Caco-2 (cell line): ENCODE results near the gene VPS18. TPM values are rescaled to one million over a fixed set of nuclear protein-coding genes. Genes with fewer than 3 reads are reported as not detected.
A peak's percentile ranks its signal among the peaks of the same experiment; 100 is the strongest.
"Not testable (repeated sequence)": the region's sequence is repeated elsewhere in the genome, so short reads cannot be mapped to it uniquely, and the experiment has no call there.

ENCODE experiments used
- BruUV-seq: library from RNA; stranded (reverse); fragments of 400-500 nt; replicated peaks from 2 replicates; lab custom pipeline; 2021; lab: Mats Ljungman, UMichigan
- CTCF ChIA-PET: fragments of 300-600 bp; sonication (Branson Sonifier 250); formaldehyde crosslinking; loops from one replicate; lab custom pipeline; 2022; ENCODE audit warnings: antibody characterized with exemption; lab: Charles Lee
- POLR2A ChIA-PET: fragments of 300-600 bp; sonication (Branson Sonifier 250); formaldehyde crosslinking; loops from one replicate; lab custom pipeline; 2022; ENCODE audit warnings: antibody characterized with exemption; lab: Charles Lee
- DNase-seq, 2 experiments: peaks; one replicate each; pipeline versions ENCODE4 v3.0.0 to v3.0.0-alpha.2; 2020 to 2022
- H3K27me3 ChIP-seq: replicated peaks from 2 replicates; pipeline ENCODE4 v1.6.0; 2011; ENCODE audit warnings: low read length; ENCODE audit not compliant: control insufficient read depth, insufficient read depth
- H3K36me3 ChIP-seq: 2 replicates; pipeline ENCODE4 v1.5.1; 2011; ENCODE audit warnings: low read length; ENCODE audit not compliant: control insufficient read depth, insufficient read depth
- H3K4me1 ChIP-seq: fragments of 250-450 bp; sonication (Bioruptor Pico); 2 replicates; pipeline ENCODE4 v1.5.1; 2020; ENCODE audit warnings: mild to moderate bottlenecking
- H3K4me3 ChIP-seq: 2 replicates; pipeline ENCODE4 v1.5.1; 2011; ENCODE audit warnings: low read depth, mild to moderate bottlenecking, control low read depth, low read length
- H3K9me3 ChIP-seq: fragments of 250-450 bp; sonication (Bioruptor Pico); 2 replicates; pipeline ENCODE4 v1.5.1; 2020; ENCODE audit warnings: mild to moderate bottlenecking, moderate library complexity
- H3K27ac Mint-ChIP-seq: one replicate; pipeline ENCODE4 v1.8.0; 2022; ENCODE audit warnings: mixed read lengths; ENCODE audit not compliant: unreplicated experiment
- H3K27me3 Mint-ChIP-seq: one replicate; pipeline ENCODE4 v1.8.0; 2022; ENCODE audit warnings: mixed read lengths; ENCODE audit not compliant: insufficient read depth, unreplicated experiment
- H3K36me3 Mint-ChIP-seq: one replicate; pipeline ENCODE4 v1.8.0; 2022; ENCODE audit warnings: mild to moderate bottlenecking, mixed read lengths; ENCODE audit not compliant: insufficient read depth, unreplicated experiment
- H3K4me1 Mint-ChIP-seq: one replicate; pipeline ENCODE4 v1.8.0; 2022; ENCODE audit warnings: low read depth, mixed read lengths; ENCODE audit not compliant: unreplicated experiment
- H3K4me3 Mint-ChIP-seq: one replicate; pipeline ENCODE4 v1.8.0; 2022; ENCODE audit warnings: mild to moderate bottlenecking, moderate library complexity, mixed read lengths; ENCODE audit not compliant: unreplicated experiment
- H3K9me3 Mint-ChIP-seq: one replicate; pipeline ENCODE4 v1.8.0; 2022; ENCODE audit warnings: mixed read lengths; ENCODE audit not compliant: unreplicated experiment
- intact Hi-C: fragments of 100-400 bp; cut with micrococcal nuclease; formaldehyde crosslinking; loops from one replicate; pipeline ENCODE4 v1.10.0; 2022; ENCODE audit not compliant: unreplicated experiment
- total RNA-seq: library from RNA; stranded (reverse); gene quantifications from 2 replicates; pipeline ENCODE4 v1.2.3, GENCODE V29; 2022
- TF ChIP-seq, protein P1 (sequence below), 2 experiments: fragments of 200-600 bp in 1 of 2; IDR thresholded peaks; 1 replicate in 1 of 2; 2 replicates in 1 of 2; pipeline versions ENCODE4 v1.5.1 to v1.8.0; 2011 to 2022; ENCODE audit warnings: antibody characterized with exemption in 1 of 2, control low read depth in 1 of 2, inconsistent platforms in 1 of 2, low read depth in 1 of 2, low read length in 1 of 2, mild to moderate bottlenecking in 1 of 2, moderate library complexity in 1 of 2; ENCODE audit not compliant: insufficient read depth in 1 of 2, severe bottlenecking in 1 of 2, unreplicated experiment in 1 of 2

VPS18 gene
- total RNA-seq, 1 experiment from 2014 or later, result 29.3 TPM

DNA sequence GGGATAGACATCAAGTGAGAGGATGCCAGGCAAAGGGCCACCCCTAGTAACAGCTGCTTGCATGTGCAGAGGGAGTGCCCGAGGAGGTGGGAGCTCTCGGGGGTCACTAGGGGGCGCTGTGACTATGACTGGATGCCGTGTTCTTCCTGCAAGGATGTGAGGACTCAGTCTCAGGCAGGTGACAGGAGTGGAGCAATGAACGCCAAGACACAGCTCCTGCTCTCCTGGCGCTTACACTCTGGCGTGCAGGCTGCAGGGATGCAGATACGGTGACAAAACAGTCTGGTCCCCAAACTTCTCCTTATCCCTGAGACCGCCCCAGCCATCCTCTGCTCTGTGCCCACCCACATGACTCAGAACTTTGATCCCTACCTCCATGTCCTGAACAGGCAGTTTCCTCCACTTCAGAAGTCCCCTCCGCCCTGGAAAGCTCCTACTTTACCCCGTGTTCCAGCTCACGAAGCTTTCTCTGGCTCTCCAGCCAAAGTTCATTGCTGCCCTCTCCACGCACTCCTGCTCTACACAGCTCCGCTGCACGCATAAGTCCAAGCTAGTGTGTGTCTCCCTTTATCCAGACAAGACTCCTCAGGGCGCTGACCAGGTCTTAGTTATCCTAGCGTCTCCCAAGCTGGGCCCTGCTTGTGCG lies 34.9 kb upstream of the VPS18 start:
- TF ChIP-seq, protein P1, sequence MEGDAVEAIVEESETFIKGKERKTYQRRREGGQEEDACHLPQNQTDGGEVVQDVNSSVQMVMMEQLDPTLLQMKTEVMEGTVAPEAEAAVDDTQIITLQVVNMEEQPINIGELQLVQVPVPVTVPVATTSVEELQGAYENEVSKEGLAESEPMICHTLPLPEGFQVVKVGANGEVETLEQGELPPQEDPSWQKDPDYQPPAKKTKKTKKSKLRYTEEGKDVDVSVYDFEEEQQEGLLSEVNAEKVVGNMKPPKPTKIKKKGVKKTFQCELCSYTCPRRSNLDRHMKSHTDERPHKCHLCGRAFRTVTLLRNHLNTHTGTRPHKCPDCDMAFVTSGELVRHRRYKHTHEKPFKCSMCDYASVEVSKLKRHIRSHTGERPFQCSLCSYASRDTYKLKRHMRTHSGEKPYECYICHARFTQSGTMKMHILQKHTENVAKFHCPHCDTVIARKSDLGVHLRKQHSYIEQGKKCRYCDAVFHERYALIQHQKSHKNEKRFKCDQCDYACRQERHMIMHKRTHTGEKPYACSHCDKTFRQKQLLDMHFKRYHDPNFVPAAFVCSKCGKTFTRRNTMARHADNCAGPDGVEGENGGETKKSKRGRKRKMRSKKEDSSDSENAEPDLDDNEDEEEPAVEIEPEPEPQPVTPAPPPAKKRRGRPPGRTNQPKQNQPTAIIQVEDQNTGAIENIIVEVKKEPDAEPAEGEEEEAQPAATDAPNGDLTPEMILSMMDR (IDR thresholded peaks at IDR 0.05; ENCODE audit: insufficient read depth in 1 of 2, low read depth in 1 of 2, low read length in 1 of 2, severe bottlenecking in 1 of 2, unreplicated experiment in 1 of 2), result peak; percentile 76 to 81
- Histone ChIP-seq H3K27me3 (no peaks in the 10 kb centered on the region), H3K36me3 (peaks cover 5% of the 10 kb centered on the region), H3K4me3 (no peak overlapping the region), H3K4me1 (peaks cover 32% of the 10 kb centered on the region), H3K9me3 (no peaks in the 10 kb centered on the region)
- H3K4me3 Mint-ChIP-seq, result no peak overlapping the region
- DNase-seq, result peak; percentile 82 to 87
- CTCF ChIA-PET, result interaction anchor here (0.6 to 3.9 kb wide), 8 partner anchors 12 to 988 kb away, joined by 3 to 133 read pairs (median 28); partner anchors contain the start of genes DNAJC17, RHOV, VPS18 and ZFYVE19
- BruUV-seq, result no TSS peak
- POLR2A ChIA-PET, result interaction anchor here (0.6 to 1.0 kb wide), 4 partner anchors 14 to 35 kb away, joined by 4 to 7 read pairs (median 6); partner anchors contain the start of genes RHOV and VPS18
- no peaks in the 10 kb centered on the region for H3K9me3 Mint-ChIP-seq
- peaks cover 61% of the 10 kb centered on the region for H3K36me3 Mint-ChIP-seq
- H3K27me3 Mint-ChIP-seq, result no peaks in the 10 kb centered on the region
- H3K4me1 Mint-ChIP-seq, result peaks cover 43% of the 10 kb centered on the region
- peak overlapping the region; percentile 80 for H3K27ac Mint-ChIP-seq
- intact Hi-C loops, result no loop called here

DNA sequence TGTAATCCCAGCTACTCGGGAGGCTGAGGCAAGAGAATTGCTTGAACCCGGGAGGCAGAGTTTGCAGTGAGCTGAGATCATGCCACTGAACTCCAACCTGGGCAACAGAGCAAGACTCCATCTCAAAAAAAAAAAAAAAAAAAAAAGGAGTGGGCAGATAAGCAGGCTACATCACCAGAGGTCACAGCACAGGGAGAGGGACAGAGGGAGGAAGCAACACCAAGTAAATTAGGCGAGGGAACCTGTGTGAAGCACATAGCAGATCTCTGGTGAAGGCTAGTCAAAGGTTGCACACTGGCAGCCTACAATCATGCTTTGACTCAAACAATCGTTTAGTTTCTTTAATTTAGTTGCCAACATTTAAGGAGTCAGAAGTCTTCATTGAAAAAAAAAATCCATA lies 33.1 kb upstream of the VPS18 start:
- Mint-ChIP-seq H3K27ac (peak overlapping the region; percentile 20), H3K36me3 (peaks cover 45% of the 10 kb centered on the region), H3K4me1 (peaks cover 40% of the 10 kb centered on the region)
- H3K9me3 ChIP-seq, H3K9me3 Mint-ChIP-seq, H3K4me3 Mint-ChIP-seq, H3K27me3 ChIP-seq, BruUV-seq, H3K4me3 ChIP-seq, H3K36me3 ChIP-seq, H3K27me3 Mint-ChIP-seq, DNase-seq, intact Hi-C loops, POLR2A ChIA-PET: not testable (repeated sequence)
- CTCF ChIA-PET, result interaction anchor here (2.0 kb wide), 1 partner anchor 12 kb away, joined by 19 read pairs; no protein-coding TSS in a partner anchor
- H3K4me1 ChIP-seq, result peaks cover 32% of the 10 kb centered on the region

DNA sequence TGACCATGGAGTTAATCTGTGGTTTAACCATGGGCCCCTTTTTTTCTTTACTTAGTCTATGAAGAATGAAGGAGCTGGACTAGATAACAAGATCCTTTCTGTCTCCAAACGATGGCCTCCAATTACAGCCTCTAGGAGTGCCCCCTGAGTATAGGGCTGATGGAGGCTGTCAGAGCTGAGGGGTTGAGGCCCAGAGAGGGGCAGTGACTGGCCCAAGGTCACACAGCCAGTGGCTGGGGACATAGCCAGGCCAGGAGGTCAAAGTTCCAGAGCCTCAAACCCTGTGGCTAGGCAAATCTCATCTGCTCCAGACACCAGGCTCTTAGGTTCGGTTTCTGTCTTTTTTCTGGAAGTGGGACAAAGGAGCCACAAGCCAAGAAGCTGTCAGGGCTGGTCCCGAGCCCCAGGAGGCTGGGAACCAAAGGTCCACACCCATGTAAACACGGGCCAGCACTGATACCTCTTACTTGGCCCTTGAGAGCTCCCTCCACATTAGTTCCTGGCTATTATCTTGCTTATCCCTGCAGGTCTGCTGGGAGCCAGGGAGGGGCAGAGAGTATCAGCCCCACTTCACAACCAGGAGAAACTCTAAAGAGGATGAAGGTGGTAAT lies 30.5 kb upstream of the VPS18 start:
- peaks cover 23% of the 10 kb centered on the region for H3K36me3 Mint-ChIP-seq
- Histone ChIP-seq H3K27me3 (no peaks in the 10 kb centered on the region), H3K9me3 (no peaks in the 10 kb centered on the region), H3K4me1 (peaks cover 16% of the 10 kb centered on the region), H3K4me3 (no peak overlapping the region), H3K36me3 (no peaks in the 10 kb centered on the region)
- ChIA-PET POLR2A (no interaction called here), CTCF (interaction anchor here (1.0 to 1.7 kb wide), 4 partner anchors 10 to 117 kb away, joined by 3 to 5 read pairs (median 4); partner anchors contain the start of gene VPS18)
- no TSS peak for BruUV-seq
- H3K27me3 Mint-ChIP-seq, result no peaks in the 10 kb centered on the region
- no peak overlapping the region for H3K4me3 Mint-ChIP-seq
- H3K27ac Mint-ChIP-seq, result no peak overlapping the region
- H3K9me3 Mint-ChIP-seq, result no peaks in the 10 kb centered on the region
- peaks cover 18% of the 10 kb centered on the region for H3K4me1 Mint-ChIP-seq
- intact Hi-C loops, result no loop called here
- TF ChIP-seq, protein P1 (IDR thresholded peaks at IDR 0.05; ENCODE audit: insufficient read depth in 1 of 2, low read depth in 1 of 2, low read length in 1 of 2, severe bottlenecking in 1 of 2, unreplicated experiment in 1 of 2), result no peak
- no peak for DNase-seq
